NCI-H446 treated with DMSO at 0.1 percent for 48 hours (cell line): Measurements from ENCODE around the gene MYO5C.
A peak's percentile ranks its signal among the peaks of the same experiment; 100 is the strongest.
"Not testable (repeated sequence)": the region's sequence is repeated elsewhere in the genome, so short reads cannot be mapped to it uniquely, and the experiment has no call there.

Source experiments
- DNase-seq: peaks from one replicate; lab custom pipeline; 2025; lab: John Stamatoyannopoulos, UW

MYO5C gene

GRCh38 chr15:52241489-52241888, 54.1 kb downstream of the MYO5C start:
- no peak for DNase-seq

- DNase-seq = no peak
Measured at GRCh38 chr15:52240166-52240565, 55.4 kb downstream of the MYO5C start.

GRCh38 chr15:52238989-52239525, 56.5 kb downstream of the MYO5C start:
- not testable (repeated sequence) for DNase-seq

- DNase-seq = no peak
Measured at GRCh38 chr15:52238149-52238548, 57.5 kb downstream of the MYO5C start.

- DNase-seq = no peak
Measured at GRCh38 chr15:52236013-52236412, 59.6 kb downstream of the MYO5C start.

- no peak for DNase-seq
Measured at GRCh38 chr15:52234596-52235541, 60.7 kb downstream of the MYO5C start.

- DNase-seq = no peak
Measured at GRCh38 chr15:52233405-52233804, 62.2 kb downstream of the MYO5C start.

- no peak for DNase-seq
Measured at GRCh38 chr15:52232327-52232726, 63.3 kb downstream of the MYO5C start.

GRCh38 chr15:52230073-52230472, 65.5 kb downstream of the MYO5C start:
- no peak for DNase-seq

- DNase-seq = no peak
Measured at GRCh38 chr15:52228921-52229320, 66.7 kb downstream of the MYO5C start.

GRCh38 chr15:52227456-52227855, 68.1 kb downstream of the MYO5C start:
- peak; percentile 41 for DNase-seq

GRCh38 chr15:52225230-52225629, 70.4 kb downstream of the MYO5C start:
- no peak for DNase-seq

GRCh38 chr15:52224211-52224610, 71.4 kb downstream of the MYO5C start:
- no peak for DNase-seq

- no peak for DNase-seq
Measured at GRCh38 chr15:52221730-52222129, 73.9 kb downstream of the MYO5C start.

- no peak for DNase-seq
Measured at GRCh38 chr15:52220937-52221660, 74.5 kb downstream of the MYO5C start.

- DNase-seq = no peak
Measured at GRCh38 chr15:52220251-52220650, 75.4 kb downstream of the MYO5C start.

GRCh38 chr15:52218816-52219215, 76.8 kb downstream of the MYO5C start:
- no peak for DNase-seq

- no peak for DNase-seq
Measured at GRCh38 chr15:52218371-52218770, 77.2 kb downstream of the MYO5C start.

GRCh38 chr15:52217186-52217585, 78.4 kb downstream of the MYO5C start:
- no peak for DNase-seq

GRCh38 chr15:52214553-52214952, 81.1 kb downstream of the MYO5C start:
- DNase-seq = no peak

GRCh38 chr15:52213206-52213605, 82.4 kb downstream of the MYO5C start:
- DNase-seq = no peak

GRCh38 chr15:52208306-52208946, 87.2 kb downstream of the MYO5C start:
- DNase-seq = peak; percentile 8
